ENCODE measurements around the gene NXPE4. TPM values are rescaled to one million over a fixed set of nuclear protein-coding genes. Genes with fewer than 3 reads are reported as not detected.
"Not testable (repeated sequence)": the region's sequence is repeated elsewhere in the genome, so short reads cannot be mapped to it uniquely, and the experiment has no call there.

Gene NXPE4
- total RNA-seq = not detected in 2 replicates

GRCh38 chr11:114595571-114595970, at the start of gene NXPE4:
NXPE4 (minus strand) TSS chr11:114595786; CDS start chr11:114594759, 1,027 bp downstream.
- TF ChIP-seq CTCF (IDR thresholded peaks at IDR 0.05; ENCODE audit: insufficient read depth, low read depth, low read length) = no peak
- DNase-seq (ENCODE audit: low read depth) = no peak
- no peak within 1 kb of the TSS for H3K4me3 ChIP-seq (ENCODE audit: low read depth, low read length)

GRCh38 chr11:114639440-114639839, 43.9 kb upstream of the NXPE4 start:
- DNase-seq (ENCODE audit: low read depth); H3K4me3 ChIP-seq (ENCODE audit: low read depth, low read length): not testable (repeated sequence)

GRCh38 chr11:114631445-114631965, 35.9 kb upstream of the NXPE4 start:
- not testable (repeated sequence) for DNase-seq (ENCODE audit: low read depth); H3K4me3 ChIP-seq (ENCODE audit: low read depth, low read length)

- TF ChIP-seq CTCF (IDR thresholded peaks at IDR 0.05; ENCODE audit: insufficient read depth, low read depth, low read length) = no peak
- no peak overlapping the region for H3K4me3 ChIP-seq (ENCODE audit: low read depth, low read length)
- DNase-seq (ENCODE audit: low read depth) = no peak
Observed at GRCh38 chr11:114625294-114625693, 29.7 kb upstream of the NXPE4 start.

GRCh38 chr11:114624455-114625207, 29.0 kb upstream of the NXPE4 start:
- DNase-seq (ENCODE audit: low read depth) = no peak
- TF ChIP-seq CTCF (IDR thresholded peaks at IDR 0.05; ENCODE audit: insufficient read depth, low read depth, low read length) = no peak
- no peak overlapping the region for H3K4me3 ChIP-seq (ENCODE audit: low read depth, low read length)

- DNase-seq (ENCODE audit: low read depth) = no peak
- TF ChIP-seq CTCF (IDR thresholded peaks at IDR 0.05; ENCODE audit: insufficient read depth, low read depth, low read length) = no peak
- H3K4me3 ChIP-seq (ENCODE audit: low read depth, low read length) = no peak overlapping the region
Observed at GRCh38 chr11:114623720-114624119, 28.1 kb upstream of the NXPE4 start.

GRCh38 chr11:114622858-114623257, 27.3 kb upstream of the NXPE4 start:
- H3K4me3 ChIP-seq (ENCODE audit: low read depth, low read length) = no peak overlapping the region
- TF ChIP-seq CTCF (IDR thresholded peaks at IDR 0.05; ENCODE audit: insufficient read depth, low read depth, low read length) = no peak
- no peak for DNase-seq (ENCODE audit: low read depth)

All from fibroblast of villous mesenchyme (primary cell).